Peyer's patch (tissue), 4 donors: ENCODE results near the gene PHF10.

Experiments used
- CTCF ChIP-seq, 6 experiments: fragments of 450-650 bp in 4 of 6; fragments of 200-600 bp in 2 of 6; sonication (generic) in 1 of 6; IDR thresholded peaks; one replicate each; pipeline ENCODE4 v1.5.1; 2017 to 2019; ENCODE audit warnings: antibody characterized with exemption in 6 of 6, mild to moderate bottlenecking in 3 of 6, moderate library complexity in 1 of 6
- POLR2A ChIP-seq, 2 donors: fragments of 450-650 bp; IDR thresholded peaks; one replicate each; pipeline ENCODE4 v1.5.1; 2017; ENCODE audit warnings: antibody characterized with exemption in 2 of 2, mild to moderate bottlenecking in 2 of 2, moderate library complexity in 2 of 2

DNA sequence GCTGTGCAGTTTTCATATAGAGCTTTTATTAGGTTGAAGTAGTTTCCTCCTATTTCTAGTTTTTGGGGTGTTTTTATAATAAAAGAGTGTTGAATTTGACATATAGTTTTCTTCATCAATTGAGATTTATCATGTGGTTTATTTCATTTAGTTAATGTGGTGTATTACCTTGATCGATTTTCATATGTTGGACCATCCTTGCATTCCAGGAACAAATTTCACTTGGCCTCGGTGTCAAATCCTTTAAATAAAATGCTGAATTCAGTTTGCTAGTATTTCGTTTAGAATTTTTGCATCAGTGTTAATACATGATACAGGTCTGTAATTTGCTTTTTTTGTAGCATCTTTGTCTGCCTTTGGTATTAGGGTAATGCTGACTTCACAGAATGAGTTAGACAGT is 21.1 kb upstream of the PHF10 start:
- TF ChIP-seq CTCF (IDR thresholded peaks at IDR 0.05) = no peak
- TF ChIP-seq POLR2A (IDR thresholded peaks at IDR 0.05) = no peak
